GM12891 (cell line): ENCODE measurements around the gene KLF17.

ENCODE experiments used
- PAX5 ChIP-seq: IDR thresholded peaks from 2 replicates; pipeline ENCODE4 v1.6.1; 2011; ENCODE audit warnings: low read length, moderate library complexity, mild to moderate bottlenecking; ENCODE audit not compliant: insufficient read depth, severe bottlenecking
- POLR2A ChIP-seq: IDR thresholded peaks from 2 replicates; pipeline ENCODE4 v1.6.1; 2011; ENCODE audit warnings: low read depth, low read length, control low read depth
- SPI1 ChIP-seq: IDR thresholded peaks from 2 replicates; pipeline ENCODE4 v1.6.1; 2011; ENCODE audit warnings: low read depth, low read length, control low read depth

DNA sequence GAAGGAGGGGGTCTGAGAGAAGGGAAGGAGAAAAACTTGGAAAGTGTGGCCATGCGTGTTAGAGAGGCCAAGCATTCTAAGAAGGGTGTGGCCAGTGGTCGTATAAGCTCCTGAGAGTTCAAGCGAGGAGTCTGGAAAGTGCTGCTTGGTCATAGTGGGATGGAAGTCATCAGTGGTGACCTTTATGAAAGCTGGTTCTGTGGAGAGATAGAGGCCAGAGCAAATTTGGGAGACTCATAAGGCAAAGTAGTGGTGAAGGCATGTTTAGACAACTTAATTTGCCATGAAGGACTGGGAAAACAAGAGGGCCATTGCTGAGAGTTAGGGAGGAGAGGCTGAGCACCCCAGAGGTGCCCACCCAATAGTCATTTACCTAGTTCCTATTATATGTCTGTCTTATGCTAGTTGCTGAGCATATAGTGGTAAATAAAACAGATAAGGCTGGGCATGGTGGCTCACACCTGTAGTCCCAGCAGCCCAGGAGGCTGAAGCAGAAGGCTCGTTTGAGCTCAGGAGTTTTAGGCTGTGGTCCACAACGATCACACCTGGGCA lies 1.9 kb downstream of the KLF17 start:
- TF ChIP-seq SPI1 (no peak), PAX5 (no peak), POLR2A (no peak)
